Ishikawa (cell line): Measurements from ENCODE around the gene LDLRAD2.

Source experiments
- CEBPB ChIP-seq: IDR thresholded peaks from 2 replicates; pipeline ENCODE4 v1.6.1; 2012
- EGR1 ChIP-seq: IDR thresholded peaks from 2 replicates; pipeline ENCODE4 v1.6.1; 2012
- RAD21 ChIP-seq: IDR thresholded peaks from 2 replicates; pipeline ENCODE4 v1.6.1; 2012; ENCODE audit warnings: low read depth
- TAF1 ChIP-seq: IDR thresholded peaks from 2 replicates; pipeline ENCODE4 v1.6.1; 2012; ENCODE audit warnings: low read depth, mild to moderate bottlenecking
- TEAD4 ChIP-seq: IDR thresholded peaks from 2 replicates; pipeline ENCODE4 v1.6.1; 2012
- TF ChIP-seq, protein P1 (sequence below): IDR thresholded peaks from 2 replicates; pipeline ENCODE4 v1.6.1; 2012

DNA sequence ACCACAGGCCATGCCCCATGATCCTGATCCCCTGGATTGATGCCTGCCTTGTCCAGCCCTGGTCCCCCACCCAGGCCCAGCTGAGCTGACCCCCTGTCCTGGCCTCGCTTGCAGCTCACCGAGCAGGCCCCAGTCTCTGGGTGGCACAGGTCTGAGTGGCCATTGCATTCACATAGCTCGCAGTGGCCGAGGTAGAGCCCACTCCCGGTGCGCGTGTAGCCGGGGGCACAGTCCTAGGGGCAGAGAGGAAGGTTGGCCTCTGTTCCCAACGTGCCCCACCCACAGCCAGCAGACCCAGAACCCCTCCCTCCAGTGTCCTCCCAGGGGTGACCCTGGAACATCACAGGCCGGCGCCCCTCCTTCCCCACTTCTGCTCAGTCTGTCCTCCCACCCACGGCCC lies 51.9 kb downstream of the LDLRAD2 start:
- TF ChIP-seq, protein P1, sequence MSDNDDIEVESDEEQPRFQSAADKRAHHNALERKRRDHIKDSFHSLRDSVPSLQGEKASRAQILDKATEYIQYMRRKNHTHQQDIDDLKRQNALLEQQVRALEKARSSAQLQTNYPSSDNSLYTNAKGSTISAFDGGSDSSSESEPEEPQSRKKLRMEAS: no peak
- TF ChIP-seq RAD21: no peak
- no peak for TF ChIP-seq EGR1
- no peak for TF ChIP-seq TAF1
- TF ChIP-seq CEBPB: no peak
- no peak for TF ChIP-seq TEAD4
